B cell (primary cell): ENCODE measurements around the gene SLC49A3.

Source experiments
- EZH2 ChIP-seq: IDR thresholded peaks from 2 replicates; pipeline ENCODE4 v1.6.1; 2012; ENCODE audit warnings: borderline replicate concordance, low read depth, mild to moderate bottlenecking, moderate library complexity, low read length; ENCODE audit not compliant: insufficient read depth, poor library complexity, severe bottlenecking
- TF ChIP-seq, protein P1 (sequence below): fragments of 200-600 bp; IDR thresholded peaks from one replicate; pipeline ENCODE4 v1.8.0; 2022; ENCODE audit warnings: antibody characterized with exemption, mild to moderate bottlenecking

DNA sequence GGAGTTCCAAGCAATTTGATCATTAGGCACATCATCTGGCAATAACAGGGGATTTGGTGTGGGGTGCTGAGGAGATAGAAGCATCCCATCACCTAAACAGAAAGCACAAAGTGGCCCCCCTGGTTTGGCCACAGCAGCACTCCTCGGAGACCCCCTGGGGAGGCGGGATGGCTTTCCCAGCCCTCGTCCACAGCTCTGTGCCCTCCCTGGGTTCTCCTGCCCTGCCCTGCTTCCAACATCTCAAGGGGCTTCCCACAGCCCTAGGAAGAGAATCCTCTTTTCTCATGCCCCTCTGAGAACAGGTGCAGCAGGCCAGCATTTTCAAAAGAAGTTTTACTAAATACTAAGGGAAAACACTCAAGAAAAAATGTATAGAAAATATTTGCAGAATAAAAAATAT is 27.7 kb downstream of the SLC49A3 start:
- TF ChIP-seq, protein P1, sequence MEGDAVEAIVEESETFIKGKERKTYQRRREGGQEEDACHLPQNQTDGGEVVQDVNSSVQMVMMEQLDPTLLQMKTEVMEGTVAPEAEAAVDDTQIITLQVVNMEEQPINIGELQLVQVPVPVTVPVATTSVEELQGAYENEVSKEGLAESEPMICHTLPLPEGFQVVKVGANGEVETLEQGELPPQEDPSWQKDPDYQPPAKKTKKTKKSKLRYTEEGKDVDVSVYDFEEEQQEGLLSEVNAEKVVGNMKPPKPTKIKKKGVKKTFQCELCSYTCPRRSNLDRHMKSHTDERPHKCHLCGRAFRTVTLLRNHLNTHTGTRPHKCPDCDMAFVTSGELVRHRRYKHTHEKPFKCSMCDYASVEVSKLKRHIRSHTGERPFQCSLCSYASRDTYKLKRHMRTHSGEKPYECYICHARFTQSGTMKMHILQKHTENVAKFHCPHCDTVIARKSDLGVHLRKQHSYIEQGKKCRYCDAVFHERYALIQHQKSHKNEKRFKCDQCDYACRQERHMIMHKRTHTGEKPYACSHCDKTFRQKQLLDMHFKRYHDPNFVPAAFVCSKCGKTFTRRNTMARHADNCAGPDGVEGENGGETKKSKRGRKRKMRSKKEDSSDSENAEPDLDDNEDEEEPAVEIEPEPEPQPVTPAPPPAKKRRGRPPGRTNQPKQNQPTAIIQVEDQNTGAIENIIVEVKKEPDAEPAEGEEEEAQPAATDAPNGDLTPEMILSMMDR, result no peak
- TF ChIP-seq EZH2, result no peak
